Measurements from ENCODE around the gene EPN3. TPM values are rescaled to one million over a fixed set of nuclear protein-coding genes. Genes with fewer than 3 reads are reported as not detected.

The EPN3 gene
- total RNA-seq, 1 experiment from 2014 or later = 22.8 TPM

GRCh38 chr17:50527949-50528474, 4.5 kb upstream of the EPN3 start:
- H3K36me3 ChIP-seq (ENCODE audit: low read depth) = no peaks in the 10 kb centered on the region
- H3K4me3 ChIP-seq = no peak overlapping the region
- BruUV-seq (replicated peaks) = no TSS peak
- no peak overlapping the region for H2AFZ ChIP-seq
- H3K27ac ChIP-seq = no peak overlapping the region
- TF ChIP-seq EZH2 (IDR thresholded peaks at IDR 0.05; ENCODE audit: low read depth) = no peak
- TF ChIP-seq, protein P1, sequence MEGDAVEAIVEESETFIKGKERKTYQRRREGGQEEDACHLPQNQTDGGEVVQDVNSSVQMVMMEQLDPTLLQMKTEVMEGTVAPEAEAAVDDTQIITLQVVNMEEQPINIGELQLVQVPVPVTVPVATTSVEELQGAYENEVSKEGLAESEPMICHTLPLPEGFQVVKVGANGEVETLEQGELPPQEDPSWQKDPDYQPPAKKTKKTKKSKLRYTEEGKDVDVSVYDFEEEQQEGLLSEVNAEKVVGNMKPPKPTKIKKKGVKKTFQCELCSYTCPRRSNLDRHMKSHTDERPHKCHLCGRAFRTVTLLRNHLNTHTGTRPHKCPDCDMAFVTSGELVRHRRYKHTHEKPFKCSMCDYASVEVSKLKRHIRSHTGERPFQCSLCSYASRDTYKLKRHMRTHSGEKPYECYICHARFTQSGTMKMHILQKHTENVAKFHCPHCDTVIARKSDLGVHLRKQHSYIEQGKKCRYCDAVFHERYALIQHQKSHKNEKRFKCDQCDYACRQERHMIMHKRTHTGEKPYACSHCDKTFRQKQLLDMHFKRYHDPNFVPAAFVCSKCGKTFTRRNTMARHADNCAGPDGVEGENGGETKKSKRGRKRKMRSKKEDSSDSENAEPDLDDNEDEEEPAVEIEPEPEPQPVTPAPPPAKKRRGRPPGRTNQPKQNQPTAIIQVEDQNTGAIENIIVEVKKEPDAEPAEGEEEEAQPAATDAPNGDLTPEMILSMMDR (conservative IDR thresholded peaks at IDR 0.05) = no peak
- no peaks in the 10 kb centered on the region for H3K9me2 ChIP-seq (ENCODE audit: insufficient read depth)
- no peak for DNase-seq
- peaks cover 12% of the 10 kb centered on the region; the same call in 1 of the 2 replicates for H3F3A ChIP-seq (ENCODE audit: insufficient read depth, low read depth)
- ChIA-PET POLR2A (ENCODE audit: unreplicated experiment) (no interaction called here), CTCF (interaction anchor here (0.7 kb wide), 1 partner anchor 166 kb away, joined by 20 read pairs; no protein-coding TSS in a partner anchor)
- no peaks in the 10 kb centered on the region for H3K9me3 ChIP-seq (ENCODE audit: insufficient read depth, low read depth)
- H3K4me1 ChIP-seq (replicated peaks; ENCODE audit: insufficient read depth) = peaks cover 20% of the 10 kb centered on the region
- peaks cover 10% of the 10 kb centered on the region for H3K79me2 ChIP-seq (ENCODE audit: low read depth)
- H3K4me2 ChIP-seq = no peak overlapping the region
- no peaks in the 10 kb centered on the region for H4K20me1 ChIP-seq (ENCODE audit: insufficient read depth)
- H3K27me3 ChIP-seq (ENCODE audit: insufficient read depth, low read depth) = no peaks in the 10 kb centered on the region
- intact Hi-C loops (cut with micrococcal nuclease; ENCODE audit: unreplicated experiment) = no loop called here

DNA sequence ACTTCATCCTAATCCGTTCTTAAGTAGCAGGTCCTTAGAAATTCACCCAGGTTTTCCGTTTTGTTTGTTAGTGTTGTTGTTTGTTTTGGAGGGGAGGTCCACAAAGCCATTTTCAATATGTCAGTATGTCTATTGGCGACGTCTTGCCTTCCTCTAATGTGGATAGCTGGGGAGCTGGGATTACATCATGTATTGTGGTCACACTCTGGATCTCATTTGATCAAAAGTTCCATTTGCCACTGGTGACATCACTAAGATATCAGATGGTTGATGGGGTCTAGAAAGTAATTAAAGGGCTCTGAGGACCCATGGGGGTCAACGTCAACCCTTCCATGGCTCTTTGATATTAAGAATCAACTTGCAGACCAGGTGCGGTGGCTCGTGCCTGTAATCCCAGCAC, 2.7 kb upstream of the EPN3 start:
- CTCF ChIA-PET = interaction anchor here (0.6 kb wide), 1 partner anchor 26 kb away, joined by 3 read pairs; no protein-coding TSS in a partner anchor

DNA sequence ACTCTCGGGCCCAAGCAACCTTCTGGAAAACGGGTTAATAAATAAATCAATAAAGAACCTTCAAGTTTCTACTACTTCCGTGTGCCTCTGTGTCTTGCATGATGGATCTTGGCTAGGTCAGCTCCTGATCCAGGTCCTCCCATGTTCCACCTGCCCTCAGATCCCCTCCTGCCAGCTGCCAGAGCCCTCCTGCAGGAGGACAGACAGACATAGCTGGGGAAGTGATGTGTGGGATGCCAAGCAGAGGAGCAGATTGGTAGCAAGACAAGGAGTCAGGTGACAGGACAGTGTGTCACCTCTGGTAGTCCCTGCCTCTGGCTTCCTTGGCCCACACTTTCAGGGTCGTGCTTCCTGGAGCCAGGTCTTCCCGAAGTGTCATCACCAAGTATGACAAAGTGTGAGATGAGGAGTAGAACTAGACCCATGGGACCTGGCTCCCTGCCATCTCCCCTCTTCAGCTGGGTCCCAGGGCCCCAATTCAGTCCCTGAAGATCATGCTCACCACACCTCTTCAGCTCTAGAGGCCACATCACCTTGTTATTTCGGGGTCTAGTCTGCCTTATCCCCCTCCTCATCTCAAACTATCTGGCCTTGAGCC, 1.0 kb upstream of the EPN3 start:
- H3K27ac ChIP-seq = no peak overlapping the region
- H4K20me1 ChIP-seq (ENCODE audit: insufficient read depth) = no peaks in the 10 kb centered on the region; the same call in 1 of the 2 replicates
- no peaks in the 10 kb centered on the region for H3K27me3 ChIP-seq (ENCODE audit: insufficient read depth, low read depth)
- no peak overlapping the region for H2AFZ ChIP-seq
- H3K4me2 ChIP-seq = peak overlapping the region; percentile 80
- H3K36me3 ChIP-seq (ENCODE audit: low read depth) = no peaks in the 10 kb centered on the region
- BruUV-seq (replicated peaks) = no TSS peak
- no peak overlapping the region for H3K4me3 ChIP-seq
- ChIA-PET POLR2A (ENCODE audit: unreplicated experiment) (no interaction called here), CTCF (no interaction called here)
- H3K4me1 ChIP-seq (replicated peaks; ENCODE audit: insufficient read depth) = peaks cover 42% of the 10 kb centered on the region
- DNase-seq = no peak
- H3F3A ChIP-seq (ENCODE audit: insufficient read depth, low read depth) = peaks cover 21% of the 10 kb centered on the region
- no peaks in the 10 kb centered on the region for H3K9me3 ChIP-seq (ENCODE audit: insufficient read depth, low read depth)
- intact Hi-C loops (cut with micrococcal nuclease; ENCODE audit: unreplicated experiment) = loop anchor here (2.0 kb wide), 1 partner anchor 21 kb away; no protein-coding TSS in a partner anchor
- TF ChIP-seq, protein P1 (conservative IDR thresholded peaks at IDR 0.05) = no peak
- TF ChIP-seq EZH2 (IDR thresholded peaks at IDR 0.05; ENCODE audit: low read depth) = no peak
- no peaks in the 10 kb centered on the region for H3K9me2 ChIP-seq (ENCODE audit: insufficient read depth)
- peaks cover 35% of the 10 kb centered on the region for H3K79me2 ChIP-seq (ENCODE audit: low read depth)

More for the DNA sequence above, 2.7 kb upstream of the EPN3 start:
- no peak overlapping the region for H3K4me3 ChIP-seq
- H3F3A ChIP-seq (ENCODE audit: insufficient read depth, low read depth) = peaks cover 21% of the 10 kb centered on the region
- no peaks in the 10 kb centered on the region for H4K20me1 ChIP-seq (ENCODE audit: insufficient read depth)
- H2AFZ ChIP-seq = no peak overlapping the region
- POLR2A ChIA-PET (ENCODE audit: unreplicated experiment) = no interaction called here
- H3K79me2 ChIP-seq (ENCODE audit: low read depth) = peaks cover 22% of the 10 kb centered on the region
- H3K27me3 ChIP-seq (ENCODE audit: insufficient read depth, low read depth) = no peaks in the 10 kb centered on the region
- no peaks in the 10 kb centered on the region for H3K9me2 ChIP-seq (ENCODE audit: insufficient read depth)
- no peak overlapping the region for H3K4me2 ChIP-seq
- no peak for DNase-seq
- H3K36me3 ChIP-seq (ENCODE audit: low read depth) = no peaks in the 10 kb centered on the region
- H3K4me1 ChIP-seq (replicated peaks; ENCODE audit: insufficient read depth) = peaks cover 38% of the 10 kb centered on the region
- H3K27ac ChIP-seq = no peak overlapping the region
- no peaks in the 10 kb centered on the region for H3K9me3 ChIP-seq (ENCODE audit: insufficient read depth, low read depth)
- intact Hi-C loops (cut with micrococcal nuclease; ENCODE audit: unreplicated experiment) = no loop called here
- no TSS peak for BruUV-seq (replicated peaks)
- TF ChIP-seq EZH2 (IDR thresholded peaks at IDR 0.05; ENCODE audit: low read depth) = no peak
- TF ChIP-seq, protein P1 (conservative IDR thresholded peaks at IDR 0.05) = no peak
